ENCODE results near the gene AADACL3. TPM values are rescaled to one million over a fixed set of nuclear protein-coding genes. Genes with fewer than 3 reads are reported as not detected.
"Not testable (repeated sequence)": the region's sequence is repeated elsewhere in the genome, so short reads cannot be mapped to it uniquely, and the experiment has no call there.

Gene AADACL3, protein sequence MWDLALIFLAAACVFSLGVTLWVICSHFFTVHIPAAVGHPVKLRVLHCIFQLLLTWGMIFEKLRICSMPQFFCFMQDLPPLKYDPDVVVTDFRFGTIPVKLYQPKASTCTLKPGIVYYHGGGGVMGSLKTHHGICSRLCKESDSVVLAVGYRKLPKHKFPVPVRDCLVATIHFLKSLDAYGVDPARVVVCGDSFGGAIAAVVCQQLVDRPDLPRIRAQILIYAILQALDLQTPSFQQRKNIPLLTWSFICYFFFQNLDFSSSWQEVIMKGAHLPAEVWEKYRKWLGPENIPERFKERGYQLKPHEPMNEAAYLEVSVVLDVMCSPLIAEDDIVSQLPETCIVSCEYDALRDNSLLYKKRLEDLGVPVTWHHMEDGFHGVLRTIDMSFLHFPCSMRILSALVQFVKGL
- polyA plus RNA-seq (2012; ENCODE audit: insufficient read depth, insufficient read length, low read depth) = not detected

DNA sequence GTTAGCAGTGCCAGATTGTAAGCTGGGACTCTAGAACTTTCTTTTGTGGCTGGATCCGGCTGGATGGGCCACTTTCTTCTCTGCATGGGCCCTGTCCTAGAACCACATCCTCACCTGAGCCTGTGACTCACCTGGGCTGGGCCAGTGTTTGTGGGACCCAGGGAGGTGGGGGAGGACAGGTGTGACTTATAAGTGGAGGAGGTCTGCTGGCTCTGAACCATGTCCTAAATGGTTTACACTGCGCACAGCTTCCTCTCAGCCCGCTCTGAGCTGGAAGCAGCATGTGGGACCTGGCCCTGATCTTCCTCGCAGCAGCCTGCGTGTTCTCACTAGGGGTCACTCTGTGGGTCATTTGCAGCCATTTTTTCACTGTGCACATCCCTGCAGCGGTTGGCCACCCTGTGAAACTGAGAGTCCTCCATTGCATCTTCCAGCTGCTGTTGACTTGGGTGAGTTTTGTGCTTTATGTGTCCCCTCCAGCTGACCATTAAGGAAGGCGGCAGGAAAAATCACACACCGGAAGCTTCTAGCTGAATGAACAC, at the start of gene AADACL3:
AADACL3 (plus strand) TSS at position 215 of the 542 bp plus-strand sequence; CDS start at position 282, 67 bp downstream.
- TF ChIP-seq, protein P1, sequence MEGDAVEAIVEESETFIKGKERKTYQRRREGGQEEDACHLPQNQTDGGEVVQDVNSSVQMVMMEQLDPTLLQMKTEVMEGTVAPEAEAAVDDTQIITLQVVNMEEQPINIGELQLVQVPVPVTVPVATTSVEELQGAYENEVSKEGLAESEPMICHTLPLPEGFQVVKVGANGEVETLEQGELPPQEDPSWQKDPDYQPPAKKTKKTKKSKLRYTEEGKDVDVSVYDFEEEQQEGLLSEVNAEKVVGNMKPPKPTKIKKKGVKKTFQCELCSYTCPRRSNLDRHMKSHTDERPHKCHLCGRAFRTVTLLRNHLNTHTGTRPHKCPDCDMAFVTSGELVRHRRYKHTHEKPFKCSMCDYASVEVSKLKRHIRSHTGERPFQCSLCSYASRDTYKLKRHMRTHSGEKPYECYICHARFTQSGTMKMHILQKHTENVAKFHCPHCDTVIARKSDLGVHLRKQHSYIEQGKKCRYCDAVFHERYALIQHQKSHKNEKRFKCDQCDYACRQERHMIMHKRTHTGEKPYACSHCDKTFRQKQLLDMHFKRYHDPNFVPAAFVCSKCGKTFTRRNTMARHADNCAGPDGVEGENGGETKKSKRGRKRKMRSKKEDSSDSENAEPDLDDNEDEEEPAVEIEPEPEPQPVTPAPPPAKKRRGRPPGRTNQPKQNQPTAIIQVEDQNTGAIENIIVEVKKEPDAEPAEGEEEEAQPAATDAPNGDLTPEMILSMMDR (IDR thresholded peaks at IDR 0.05; ENCODE audit: low read depth, low read length) = no peak
- Histone ChIP-seq H3K27me3 (no peaks in the 10 kb centered on the region), H3K4me1 (no peaks in the 10 kb centered on the region), H3K9me3 (no peaks in the 10 kb centered on the region), H3K36me3 (no peaks in the 10 kb centered on the region), H3K4me3 (ENCODE audit: low read depth, low read length) (no peak within 1 kb of the TSS)
- no peak for DNase-seq

DNA sequence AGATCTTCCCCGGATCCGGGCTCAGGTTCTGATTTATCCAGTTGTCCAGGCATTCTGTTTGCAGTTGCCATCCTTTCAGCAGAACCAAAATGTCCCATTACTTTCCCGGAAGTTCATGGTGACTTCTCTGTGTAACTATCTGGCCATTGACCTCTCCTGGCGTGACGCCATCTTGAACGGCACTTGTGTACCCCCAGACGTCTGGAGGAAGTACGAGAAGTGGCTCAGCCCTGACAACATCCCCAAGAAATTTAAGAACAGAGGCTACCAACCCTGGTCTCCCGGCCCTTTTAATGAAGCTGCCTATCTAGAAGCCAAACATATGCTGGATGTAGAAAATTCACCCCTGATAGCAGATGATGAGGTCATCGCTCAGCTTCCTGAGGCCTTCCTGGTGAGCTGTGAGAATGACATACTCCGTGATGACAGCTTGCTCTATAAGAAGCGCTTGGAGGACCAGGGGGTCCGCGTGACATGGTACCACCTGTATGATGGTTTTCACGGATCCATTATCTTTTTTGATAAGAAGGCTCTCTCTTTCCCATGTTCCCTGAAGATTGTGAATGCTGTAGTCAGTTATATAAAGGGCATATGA, 49.7 kb upstream of the AADACL3 start:
- TF ChIP-seq, protein P1 (IDR thresholded peaks at IDR 0.05; ENCODE audit: low read depth, low read length) = no peak
- Histone ChIP-seq H3K4me3 (ENCODE audit: low read depth, low read length) (no peak overlapping the region), H3K27me3 (no peaks in the 10 kb centered on the region), H3K4me1 (no peaks in the 10 kb centered on the region), H3K9me3 (no peaks in the 10 kb centered on the region), H3K36me3 (no peaks in the 10 kb centered on the region)
- no peak for DNase-seq

DNA sequence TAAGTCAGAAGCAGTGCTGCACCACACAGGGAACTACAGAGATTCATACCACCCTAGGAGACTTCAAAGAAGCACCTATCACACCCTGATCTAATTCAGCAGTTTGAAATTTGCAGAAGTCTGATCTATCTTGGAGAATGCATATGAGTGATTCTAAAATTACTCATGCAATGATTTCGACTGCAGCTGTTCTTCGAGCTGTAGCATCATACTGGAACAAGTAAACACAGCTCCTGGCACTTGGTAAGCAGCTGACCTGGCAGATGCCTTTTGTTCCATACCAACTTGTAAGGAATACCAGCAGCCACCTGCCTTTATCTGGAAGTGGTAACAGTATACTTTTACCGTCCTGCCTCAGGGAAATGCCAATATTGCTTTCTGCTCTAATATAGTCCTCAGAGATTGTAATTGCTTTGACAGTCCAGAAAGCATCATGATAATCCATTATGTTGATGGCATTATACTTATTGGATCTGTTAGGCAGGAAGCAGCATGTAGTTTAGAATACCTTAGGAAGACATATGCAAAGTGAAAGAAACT, 46.3 kb upstream of the AADACL3 start:
- Histone ChIP-seq H3K27me3 (no peaks in the 10 kb centered on the region), H3K9me3 (no peaks in the 10 kb centered on the region), H3K36me3 (no peaks in the 10 kb centered on the region), H3K4me3 (ENCODE audit: low read depth, low read length) (no peak overlapping the region), H3K4me1 (no peaks in the 10 kb centered on the region)
- TF ChIP-seq, protein P1 (IDR thresholded peaks at IDR 0.05; ENCODE audit: low read depth, low read length) = no peak
- DNase-seq = no peak

DNA sequence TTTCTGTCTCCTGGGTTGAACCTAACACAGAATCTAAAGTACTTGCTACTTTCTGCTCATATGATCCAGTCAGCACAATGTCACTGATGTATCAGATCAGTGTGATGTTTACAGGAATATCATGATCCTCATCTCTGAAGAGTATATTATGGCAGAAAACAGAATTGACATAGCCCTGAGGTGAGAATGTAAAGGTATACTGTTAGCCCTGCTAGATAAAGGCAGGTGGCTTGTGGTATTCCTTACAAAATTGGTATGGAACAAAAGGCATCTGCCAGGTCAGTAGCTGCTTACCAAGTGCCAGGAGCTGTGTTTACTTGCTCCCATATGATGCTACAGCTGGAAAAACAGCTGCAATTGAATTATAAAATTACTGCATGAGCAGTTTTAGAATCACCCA, 41.6 kb upstream of the AADACL3 start:
- Histone ChIP-seq H3K4me3 (ENCODE audit: low read depth, low read length) (no peak overlapping the region), H3K27me3 (no peaks in the 10 kb centered on the region), H3K4me1 (no peaks in the 10 kb centered on the region), H3K36me3 (no peaks in the 10 kb centered on the region), H3K9me3 (no peaks in the 10 kb centered on the region)
- TF ChIP-seq, protein P1 (IDR thresholded peaks at IDR 0.05; ENCODE audit: low read depth, low read length) = no peak
- DNase-seq = no peak

DNA sequence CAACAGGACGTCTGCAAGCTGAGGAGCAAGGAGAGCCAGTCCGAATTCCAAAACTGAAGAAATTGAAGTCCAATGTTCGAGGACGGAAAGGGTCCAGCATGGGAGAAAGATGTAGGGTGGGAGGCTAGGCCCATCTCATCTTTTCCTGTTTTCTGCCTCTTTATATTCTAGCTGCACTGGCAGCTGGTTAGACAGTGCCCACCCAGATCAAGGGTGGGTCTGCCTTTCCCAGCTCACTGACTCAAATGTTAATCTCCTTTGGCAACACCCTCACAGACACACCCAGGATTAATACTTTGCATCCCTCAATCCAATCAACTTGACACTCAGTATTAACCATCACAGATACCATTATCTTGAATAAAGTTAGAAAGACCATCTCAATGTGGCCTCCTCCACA, 39.8 kb upstream of the AADACL3 start:
- H3K36me3 ChIP-seq; H3K4me3 ChIP-seq (ENCODE audit: low read depth, low read length); DNase-seq; H3K27me3 ChIP-seq; H3K9me3 ChIP-seq; H3K4me1 ChIP-seq: not testable (repeated sequence)

DNA sequence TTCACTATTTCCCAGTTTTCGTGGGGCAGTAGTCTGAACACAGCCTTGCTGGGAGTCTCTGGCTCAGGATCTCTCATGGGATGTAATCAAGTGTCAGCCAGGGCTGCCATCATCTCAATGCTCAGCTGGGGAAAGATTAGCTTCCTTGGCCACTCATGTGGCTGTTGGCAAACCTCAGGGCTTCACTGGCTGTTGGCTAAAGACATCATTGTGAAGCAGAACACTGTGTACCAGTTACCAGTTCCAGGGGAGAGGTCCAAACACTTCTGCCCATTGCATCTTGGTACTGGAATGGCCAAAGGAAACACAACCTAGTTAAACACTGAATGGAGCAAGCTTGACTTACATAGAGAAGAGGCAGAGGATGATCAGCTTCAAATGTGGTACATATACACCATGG, 38.3 kb upstream of the AADACL3 start:
- Histone ChIP-seq H3K36me3 (no peaks in the 10 kb centered on the region), H3K4me3 (ENCODE audit: low read depth, low read length) (no peak overlapping the region), H3K27me3 (no peaks in the 10 kb centered on the region), H3K4me1 (no peaks in the 10 kb centered on the region), H3K9me3 (no peaks in the 10 kb centered on the region)
- TF ChIP-seq, protein P1 (IDR thresholded peaks at IDR 0.05; ENCODE audit: low read depth, low read length) = no peak
- no peak for DNase-seq
